Ascending aorta (tissue), 2 donors: ENCODE measurements around the gene SOS2. TPM values are rescaled to one million over a fixed set of nuclear protein-coding genes. Genes with fewer than 3 reads are reported as not detected.
A peak's percentile ranks its signal among the peaks of the same experiment; 100 is the strongest.

ENCODE experiments used
- DNase-seq, 2 donors: peaks; one replicate each; pipeline ENCODE4 v3.0.0-alpha.2; 2019; ENCODE audit warnings: low spot score in 2 of 2
- H3K27ac ChIP-seq, 2 donors: fragments of 200-600 bp; sonication (generic); one replicate each; pipeline ENCODE4 v1.5.1; 2016 to 2017; ENCODE audit warnings: mild to moderate bottlenecking in 1 of 2
- H3K27me3 ChIP-seq: fragments of 200-600 bp; sonication (generic); one replicate; pipeline ENCODE4 v1.5.1; 2017
- H3K36me3 ChIP-seq, 2 donors: fragments of 200-600 bp; sonication (generic); one replicate each; pipeline ENCODE4 v1.5.1; 2016
- H3K4me1 ChIP-seq, 2 donors: fragments of 200-600 bp; sonication (generic); one replicate each; pipeline ENCODE4 v1.5.1; 2016 to 2017; ENCODE audit warnings: mild to moderate bottlenecking in 1 of 2
- H3K4me3 ChIP-seq, 2 donors: fragments of 200-600 bp; sonication (generic); one replicate each; pipeline ENCODE4 v1.5.1; 2016 to 2017; ENCODE audit warnings: mild to moderate bottlenecking in 1 of 2
- H3K9me3 ChIP-seq, 2 donors: fragments of 200-600 bp; sonication (generic); one replicate each; pipeline ENCODE4 v1.5.1; 2016
- CTCF ChIP-seq, 3 experiments: fragments of 200-600 bp in 2 of 3; fragments of 450-650 bp in 1 of 3; sonication (generic) in 2 of 3; IDR thresholded peaks; one replicate each; pipeline ENCODE4 v1.5.1; 2016 to 2019; ENCODE audit warnings: antibody characterized with exemption in 3 of 3, mild to moderate bottlenecking in 1 of 3, moderate library complexity in 1 of 3
- intact Hi-C: fragments of 100-400 bp; cut with DNase I; formaldehyde crosslinking; loops from one replicate; pipeline ENCODE4 v1.15.1; 2023
- total RNA-seq: library from RNA; depleted of rRNA; stranded (reverse); fragments of >200 nt; gene quantifications from one replicate; pipeline ENCODE4 v1.1.0, GENCODE V29; 2016

The SOS2 gene
- total RNA-seq, 1 donor from 2014 or later: 7.3 TPM

GRCh38 chr14:50233166-50233950, 2.0 kb upstream of the SOS2 start:
- Histone ChIP-seq H3K9me3 (no peaks in the 10 kb centered on the region), H3K4me1 (peaks cover 5 to 18% of the 10 kb centered on the region in 2 donors), H3K27ac (peak overlapping the region in 1 of 2 donors; percentile 99), H3K4me3 (no peak overlapping the region), H3K36me3 (no peaks in the 10 kb centered on the region), H3K27me3 (no peaks in the 10 kb centered on the region)
- DNase-seq: no peak
- intact Hi-C loops: loop anchor here (5.0 kb wide), 4 partner anchors 434 to 1009 kb away; partner anchors contain the start of genes SAV1 and TMX1
- TF ChIP-seq CTCF (IDR thresholded peaks at IDR 0.05): no peak

GRCh38 chr14:50232276-50232642, 881 bp upstream of the SOS2 start:
- Histone ChIP-seq H3K27me3 (no peaks in the 10 kb centered on the region), H3K4me3 (peak overlapping the region; percentile 88 to 93), H3K36me3 (no peaks in the 10 kb centered on the region), H3K4me1 (peaks cover 5 to 21% of the 10 kb centered on the region in 2 donors), H3K9me3 (no peaks in the 10 kb centered on the region), H3K27ac (peak overlapping the region; percentile 90 to 99)
- intact Hi-C loops: loop anchor here (5.0 kb wide), 4 partner anchors 435 to 1010 kb away; partner anchors contain the start of genes SAV1 and TMX1
- no peak for DNase-seq
- TF ChIP-seq CTCF (IDR thresholded peaks at IDR 0.05): no peak

- Histone ChIP-seq H3K27me3 (no peaks in the 10 kb centered on the region), H3K4me1 (peaks cover 5 to 27% of the 10 kb centered on the region in 2 donors), H3K27ac (peak overlapping the region; percentile 90 to 99), H3K4me3 (peak overlapping the region; percentile 88 to 93), H3K9me3 (no peaks in the 10 kb centered on the region), H3K36me3 (no peaks in the 10 kb centered on the region)
- peak in 1 of 2 donors; percentile 77 for DNase-seq
- intact Hi-C loops: loop anchor here (2.0 to 5.0 kb wide), 6 partner anchors 82 to 1011 kb away; partner anchors contain the start of genes DMAC2L, L2HGDH, SAV1 and TMX1
- TF ChIP-seq CTCF (IDR thresholded peaks at IDR 0.05): no peak
Measured at GRCh38 chr14:50230701-50231474, 490 bp downstream of the SOS2 start.

GRCh38 chr14:50230401-50230700, 1.0 kb downstream of the SOS2 start:
- Histone ChIP-seq H3K9me3 (no peaks in the 10 kb centered on the region), H3K36me3 (no peaks in the 10 kb centered on the region), H3K27me3 (no peaks in the 10 kb centered on the region), H3K27ac (peak overlapping the region; percentile 90 to 99), H3K4me3 (peak overlapping the region; percentile 88 to 93), H3K4me1 (peaks cover 5 to 32% of the 10 kb centered on the region in 2 donors)
- TF ChIP-seq CTCF (IDR thresholded peaks at IDR 0.05): no peak
- no peak for DNase-seq
- intact Hi-C loops: loop anchor here (2.0 to 5.0 kb wide), 6 partner anchors 82 to 1012 kb away; partner anchors contain the start of genes DMAC2L, L2HGDH, SAV1 and TMX1

- Histone ChIP-seq H3K36me3 (no peaks in the 10 kb centered on the region), H3K27ac (peak overlapping the region; percentile 90 to 99), H3K4me1 (peaks cover 7 to 36% of the 10 kb centered on the region in 2 donors), H3K9me3 (no peaks in the 10 kb centered on the region), H3K27me3 (no peaks in the 10 kb centered on the region), H3K4me3 (peak overlapping the region; percentile 88 to 93)
- intact Hi-C loops: loop anchor here (2.0 to 5.0 kb wide), 6 partner anchors 83 to 1013 kb away; partner anchors contain the start of genes DMAC2L, L2HGDH, SAV1 and TMX1
- no peak for DNase-seq
- no peak for TF ChIP-seq CTCF (IDR thresholded peaks at IDR 0.05)
Measured at GRCh38 chr14:50229681-50230080, 1.7 kb downstream of the SOS2 start.
